ENCODE measurements around the gene PAK6. TPM values are rescaled to one million over a fixed set of nuclear protein-coding genes. Genes with fewer than 3 reads are reported as not detected.

The PAK6 gene
- polyA plus RNA-seq, 3 donors, result 0.03 TPM; not detected in 2

GRCh38 chr15:40217166-40217824 is 21.6 kb upstream of the PAK6 start:
- H4K20me1 ChIP-seq (ENCODE audit: insufficient read depth, low read length), result no peaks in the 10 kb centered on the region
- peak; percentile 69 to 79 (median 75) for DNase-seq
- peaks cover 35 to 84% of the 10 kb centered on the region in 2 donors for H3K36me3 ChIP-seq (replicated peaks in 1 of 2; ENCODE audit: control insufficient read depth in 1 of 2, insufficient read depth in 2 of 2, low read length in 2 of 2)
- no peaks in the 10 kb centered on the region for H3K4me1 ChIP-seq (ENCODE audit: control insufficient read depth in 1 of 2, insufficient read depth in 2 of 2, low read length in 2 of 2)
- Mint-ChIP-seq H3K36me3 (peaks cover 40 to 62% of the 10 kb centered on the region in 2 donors), H3K27me3 (ENCODE audit: low read depth in 3 of 3) (no peaks in the 10 kb centered on the region), H3K4me3 (no peak overlapping the region), H3K9me3 (no peaks in the 10 kb centered on the region), H3K4me1 (no peaks in the 10 kb centered on the region), H3K27ac (no peak overlapping the region)
- H3K27me3 ChIP-seq (ENCODE audit: control insufficient read depth in 2 of 2, insufficient read depth in 2 of 2, low read length in 2 of 2), result no peaks in the 10 kb centered on the region
- H3K9ac ChIP-seq (ENCODE audit: insufficient read depth, low read length, poor library complexity, severe bottlenecking), result no peak overlapping the region
- H3K27ac ChIP-seq (ENCODE audit: low read depth in 1 of 2, low read length in 2 of 2), result no peak overlapping the region
- no peak overlapping the region for H3K4me2 ChIP-seq (replicated peaks; ENCODE audit: extremely low read depth, low read length, poor library complexity, severe bottlenecking)
- no peak overlapping the region for H3K4me3 ChIP-seq (replicated peaks in 1 of 3; ENCODE audit: low read depth in 2 of 3, low read length in 3 of 3)
- no CpG with 5 or more reads among the region's 6 CpGs for WGBS (ENCODE audit: insufficient coverage)
- H2AFZ ChIP-seq (ENCODE audit: insufficient read depth, low read depth, low read length, poor library complexity, severe bottlenecking), result no peak overlapping the region
- intact Hi-C loops (cut with micrococcal nuclease), result loop anchor here (1.0 to 10.0 kb wide), 2 partner anchors 57 to 208 kb away; no protein-coding TSS in a partner anchor
- H3K9me3 ChIP-seq (replicated peaks in 1 of 2; ENCODE audit: control insufficient read depth in 1 of 2, insufficient read depth in 1 of 2, low read length in 2 of 2), result no peaks in the 10 kb centered on the region
- H3K79me2 ChIP-seq (ENCODE audit: insufficient read depth, low read length), result no peaks in the 10 kb centered on the region
- TF ChIP-seq CTCF (IDR thresholded peaks at IDR 0.05), result peak; percentile 87

- Mint-ChIP-seq H3K9me3 (no peaks in the 10 kb centered on the region), H3K27me3 (ENCODE audit: low read depth in 3 of 3) (no peaks in the 10 kb centered on the region)
- H3K4me3 ChIP-seq (replicated peaks in 1 of 3; ENCODE audit: low read depth in 2 of 3, low read length in 3 of 3), result no peak overlapping the region
Measured at GRCh38 chr15:40219801-40220200, 19.1 kb upstream of the PAK6 start.

More at GRCh38 chr15:40219801-40220200, 19.1 kb upstream of the PAK6 start:
- Mint-ChIP-seq H3K4me3 (no peak overlapping the region), H3K4me1 (no peaks in the 10 kb centered on the region), H3K27ac (peak overlapping the region in 1 of 7 donors; percentile 27), H3K36me3 (peaks cover 38 to 65% of the 10 kb centered on the region in 2 donors)
- DNase-seq, result no peak
- no peaks in the 10 kb centered on the region for H3K4me1 ChIP-seq (ENCODE audit: control insufficient read depth in 1 of 2, insufficient read depth in 2 of 2, low read length in 2 of 2)
- no peaks in the 10 kb centered on the region for H3K27me3 ChIP-seq (ENCODE audit: control insufficient read depth in 2 of 2, insufficient read depth in 2 of 2, low read length in 2 of 2)
- no peaks in the 10 kb centered on the region for H4K20me1 ChIP-seq (ENCODE audit: insufficient read depth, low read length)
- intact Hi-C loops (cut with micrococcal nuclease), result loop anchor here in 1 of 2 donors (2.0 to 10.0 kb wide), 2 partner anchors 55 to 205 kb away; no protein-coding TSS in a partner anchor
- H3K9me3 ChIP-seq (replicated peaks in 1 of 2; ENCODE audit: control insufficient read depth in 1 of 2, insufficient read depth in 1 of 2, low read length in 2 of 2), result no peaks in the 10 kb centered on the region
- no peak overlapping the region for H3K27ac ChIP-seq (ENCODE audit: low read depth in 1 of 2, low read length in 2 of 2)
- H3K79me2 ChIP-seq (ENCODE audit: insufficient read depth, low read length), result no peaks in the 10 kb centered on the region
- no peak overlapping the region for H2AFZ ChIP-seq (ENCODE audit: insufficient read depth, low read depth, low read length, poor library complexity, severe bottlenecking)
- no peak for TF ChIP-seq CTCF (IDR thresholded peaks at IDR 0.05)
- H3K9ac ChIP-seq (ENCODE audit: insufficient read depth, low read length, poor library complexity, severe bottlenecking), result no peak overlapping the region
- WGBS (ENCODE audit: insufficient coverage), result no CpG with 5 or more reads among the region's 1 CpG
- peaks cover 19 to 86% of the 10 kb centered on the region in 2 donors for H3K36me3 ChIP-seq (replicated peaks in 1 of 2; ENCODE audit: control insufficient read depth in 1 of 2, insufficient read depth in 2 of 2, low read length in 2 of 2)
- no peak overlapping the region for H3K4me2 ChIP-seq (replicated peaks; ENCODE audit: extremely low read depth, low read length, poor library complexity, severe bottlenecking)
